GM18499 (cell line): Measurements from ENCODE around the gene MRGPRG.

Source experiments
- ATAC-seq: cut with Tn5 transposase; IDR thresholded peaks from one replicate; pipeline ENCODE4 v1.9.1; 2021; ENCODE audit warnings: moderate number of reproducible peaks; ENCODE audit not compliant: insufficient read depth, unreplicated experiment

The MRGPRG gene

DNA sequence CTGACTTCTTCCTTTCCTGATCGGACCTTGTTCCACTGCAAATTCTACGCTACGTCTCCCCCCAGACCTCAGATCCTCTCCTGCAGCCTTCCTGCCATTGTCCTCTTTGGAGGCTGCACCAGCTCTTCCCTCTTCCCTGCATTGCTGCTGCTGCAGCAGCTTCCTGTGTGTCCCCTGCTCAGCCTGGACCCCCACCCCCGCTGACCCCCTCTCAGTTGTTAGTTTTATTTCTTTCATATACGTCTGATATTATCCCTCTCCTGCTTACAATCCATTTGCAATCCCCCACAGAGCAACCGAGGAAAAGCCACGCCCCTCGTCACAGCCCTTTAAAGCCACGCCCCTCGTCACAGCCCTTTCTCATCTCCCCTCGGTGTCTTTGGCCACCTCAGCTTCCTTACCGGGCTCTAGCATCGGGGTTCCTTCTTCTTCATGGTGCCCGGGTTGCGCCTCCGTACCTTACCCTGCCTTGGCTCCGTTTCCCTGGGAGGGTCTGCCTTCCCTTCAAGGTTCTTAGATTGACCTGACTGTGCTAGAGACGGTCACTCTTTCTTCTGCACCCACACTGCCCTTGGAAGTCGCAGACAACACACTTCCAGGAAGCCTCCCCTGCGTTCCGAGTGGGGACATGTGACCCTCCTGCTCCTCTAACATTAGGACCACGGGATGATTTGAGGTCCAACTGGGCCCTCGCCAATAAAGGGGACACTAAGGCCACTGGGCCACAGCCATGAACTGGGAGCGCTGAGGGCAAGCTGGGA is 4.8 kb downstream of the MRGPRG start:
- ATAC-seq, result no peak

DNA sequence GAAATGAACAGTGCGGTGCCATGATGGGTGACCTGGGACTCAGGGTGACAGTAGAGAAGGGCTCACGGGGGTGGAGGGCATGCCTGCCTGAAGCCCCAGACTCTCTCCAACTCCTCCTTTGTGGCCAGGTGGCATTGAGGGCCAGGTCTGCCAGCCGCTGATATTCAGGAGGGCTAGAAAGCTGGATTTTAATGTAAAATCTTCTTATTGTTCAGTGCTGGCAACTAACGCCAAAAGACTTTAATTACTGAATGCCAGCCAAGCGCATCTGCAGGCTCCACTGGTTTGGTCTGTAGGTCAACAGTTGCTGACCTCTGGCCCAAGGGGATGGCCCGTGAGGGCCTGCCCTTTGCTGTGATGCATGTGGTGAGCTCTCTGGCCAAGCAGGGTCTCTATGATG is 10.3 kb downstream of the MRGPRG start:
- ATAC-seq, result no peak

DNA sequence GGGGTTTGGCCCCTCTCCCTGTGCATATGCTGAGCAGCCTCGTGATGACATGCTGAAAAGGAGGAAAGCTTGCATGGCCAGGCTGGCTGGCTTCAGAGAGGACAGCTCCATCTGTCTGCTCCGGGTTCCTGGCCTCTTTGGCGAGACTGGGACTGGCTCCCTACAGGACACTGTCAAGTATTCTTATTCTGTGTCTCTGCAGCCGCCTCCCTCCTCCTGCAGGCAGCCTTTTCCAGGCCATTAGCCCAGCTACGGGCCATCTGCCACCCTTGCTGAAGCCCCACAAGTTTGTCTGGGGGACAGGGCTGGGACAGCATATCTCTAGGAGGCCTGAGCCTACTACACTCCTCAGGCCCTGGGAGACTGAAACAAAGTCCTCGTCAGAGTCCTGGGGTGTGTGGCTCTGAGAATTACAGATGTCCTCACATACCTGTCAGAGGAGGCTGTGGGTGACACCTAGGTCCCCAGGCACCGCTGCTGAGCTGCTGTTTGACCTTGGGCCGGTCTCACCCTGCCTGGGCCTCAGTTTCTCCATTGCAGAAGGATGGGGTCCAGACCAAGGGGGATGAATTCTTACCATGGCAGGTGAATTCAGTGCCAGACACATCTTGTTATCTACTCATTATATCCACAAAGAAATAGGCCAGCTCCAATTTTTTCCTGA is 11.0 kb downstream of the MRGPRG start:
- no peak for ATAC-seq

DNA sequence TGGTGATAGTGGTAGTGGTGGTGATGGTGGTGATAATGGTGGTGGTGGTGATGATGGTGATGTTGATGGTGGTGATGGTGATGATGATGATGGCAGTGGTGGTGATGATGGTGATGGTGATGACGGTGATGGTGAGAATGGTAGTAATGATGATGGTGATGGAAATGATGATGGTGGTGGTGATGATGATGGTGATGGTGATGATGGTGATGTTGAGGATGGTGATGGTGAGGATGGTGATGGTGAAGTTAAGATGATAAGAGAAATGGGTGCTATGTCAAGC is 11.8 kb downstream of the MRGPRG start:
- no peak for ATAC-seq

DNA sequence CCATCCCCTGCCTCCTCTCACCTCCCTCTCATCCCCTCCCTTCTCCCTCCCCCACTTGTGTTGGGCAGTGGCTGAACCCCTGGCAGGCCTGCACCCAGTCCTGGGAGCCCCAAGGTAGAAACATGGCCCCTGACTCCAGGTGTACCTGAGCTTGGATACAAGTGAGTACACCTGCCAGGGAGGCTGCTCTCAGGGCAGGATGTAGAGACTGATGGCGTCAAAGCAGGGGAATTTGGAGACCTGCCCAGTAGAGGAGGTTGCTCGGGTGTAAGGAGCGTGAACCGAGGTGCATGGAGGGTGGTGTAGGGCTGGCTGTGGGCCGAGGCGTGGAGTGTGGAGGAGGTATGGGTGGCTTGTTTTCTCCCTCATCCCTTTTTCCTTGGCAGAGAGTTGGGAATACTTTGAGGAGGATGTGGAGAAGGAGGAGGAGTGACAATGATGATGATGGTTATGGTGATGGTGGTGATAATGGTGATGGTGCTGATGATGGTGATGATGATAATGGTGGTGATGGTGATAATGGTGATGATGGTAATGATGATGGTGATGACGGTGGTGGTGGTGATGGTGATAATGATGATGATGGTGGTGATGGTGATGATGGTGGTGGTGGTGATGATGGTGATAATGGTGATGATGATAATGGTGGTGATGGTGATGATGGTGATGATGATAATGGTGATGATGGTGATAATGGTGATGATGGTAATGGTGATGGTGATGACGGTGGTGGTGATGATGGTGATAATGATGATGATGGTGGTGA is 12.3 kb downstream of the MRGPRG start:
- no peak for ATAC-seq

DNA sequence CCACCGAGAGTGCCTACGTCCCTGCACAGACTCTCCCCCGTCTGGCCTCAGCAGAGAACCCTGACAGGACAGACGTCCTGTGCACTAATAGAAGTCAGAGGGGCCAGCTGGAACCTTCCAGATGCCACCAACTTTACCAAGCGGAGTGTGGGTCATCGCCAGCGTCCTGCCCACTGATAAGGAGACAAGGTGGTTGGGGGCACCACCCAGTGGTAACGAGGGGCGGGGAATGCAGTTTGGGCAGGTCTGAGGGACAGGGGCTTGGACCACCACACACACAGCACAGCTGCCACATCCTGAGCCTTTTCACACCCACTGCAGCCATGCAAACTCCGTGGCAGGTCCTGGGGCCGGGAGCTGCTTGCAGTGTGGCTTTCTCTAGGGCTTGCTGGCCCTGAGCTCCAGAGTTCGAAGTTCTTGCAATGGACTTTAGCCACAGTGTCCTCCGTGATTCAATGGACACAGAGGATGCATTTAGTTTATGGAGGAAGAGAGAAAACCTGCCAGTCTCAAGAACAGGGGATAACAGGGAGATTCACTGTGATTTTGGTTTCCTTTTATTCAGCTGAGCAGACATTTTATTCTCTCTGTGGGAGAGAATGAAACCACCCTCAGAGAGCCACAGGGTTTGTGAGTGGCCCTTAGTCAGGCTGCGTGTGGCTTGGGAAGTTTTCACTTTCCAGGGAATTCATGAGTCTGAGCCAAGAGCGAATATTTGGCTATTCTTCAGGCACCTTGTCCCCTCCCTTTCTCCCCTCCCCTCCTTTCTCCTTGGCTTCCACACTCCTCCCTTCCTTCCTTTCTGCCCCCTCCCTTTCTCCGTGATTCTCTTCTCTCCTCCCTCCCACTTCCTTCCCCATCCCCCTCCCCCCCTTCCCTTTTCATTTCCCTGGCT is 13.1 kb downstream of the MRGPRG start:
- ATAC-seq, result no peak

DNA sequence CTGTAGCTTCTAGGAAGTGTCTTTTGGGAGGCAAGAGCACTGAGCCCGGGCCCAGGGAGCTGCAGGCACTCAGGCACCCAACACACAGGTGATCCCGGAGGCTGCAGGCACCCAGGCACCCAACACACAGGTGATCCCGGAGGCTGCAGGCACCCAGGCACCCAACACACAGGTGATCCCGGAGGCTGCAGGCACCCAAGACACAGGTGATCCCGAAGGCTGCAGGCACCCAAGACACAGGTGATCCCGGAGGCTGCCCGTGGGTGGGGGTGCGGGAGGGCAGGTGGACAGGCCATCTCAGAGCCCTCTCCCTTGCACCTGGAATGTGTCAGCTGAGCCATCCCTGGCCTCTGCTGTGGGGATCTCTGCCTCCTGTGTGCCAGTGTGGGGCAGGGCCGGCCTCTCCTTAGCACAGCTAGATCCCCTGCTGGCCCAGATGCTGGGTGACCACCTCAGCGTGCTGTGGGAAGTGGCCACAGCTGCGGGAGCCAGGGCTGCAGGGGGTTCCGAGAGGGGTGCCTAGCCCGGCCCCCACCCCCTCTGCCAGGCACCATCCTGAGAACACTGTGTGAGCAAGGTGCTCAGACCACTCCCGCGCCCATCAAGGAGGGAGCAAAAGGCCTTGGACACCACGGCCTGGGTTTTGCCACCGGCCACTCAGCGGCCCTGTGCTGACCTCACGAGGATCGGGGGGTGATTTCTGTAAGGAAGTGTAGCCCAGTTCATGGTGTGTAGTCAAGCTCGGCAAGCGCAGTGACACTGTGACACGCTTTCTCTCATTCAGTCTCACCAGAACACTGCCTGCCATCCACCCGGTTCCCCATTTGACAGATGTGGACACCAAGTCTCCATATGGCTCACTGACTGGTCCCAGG is 14.2 kb downstream of the MRGPRG start:
- no peak for ATAC-seq

DNA sequence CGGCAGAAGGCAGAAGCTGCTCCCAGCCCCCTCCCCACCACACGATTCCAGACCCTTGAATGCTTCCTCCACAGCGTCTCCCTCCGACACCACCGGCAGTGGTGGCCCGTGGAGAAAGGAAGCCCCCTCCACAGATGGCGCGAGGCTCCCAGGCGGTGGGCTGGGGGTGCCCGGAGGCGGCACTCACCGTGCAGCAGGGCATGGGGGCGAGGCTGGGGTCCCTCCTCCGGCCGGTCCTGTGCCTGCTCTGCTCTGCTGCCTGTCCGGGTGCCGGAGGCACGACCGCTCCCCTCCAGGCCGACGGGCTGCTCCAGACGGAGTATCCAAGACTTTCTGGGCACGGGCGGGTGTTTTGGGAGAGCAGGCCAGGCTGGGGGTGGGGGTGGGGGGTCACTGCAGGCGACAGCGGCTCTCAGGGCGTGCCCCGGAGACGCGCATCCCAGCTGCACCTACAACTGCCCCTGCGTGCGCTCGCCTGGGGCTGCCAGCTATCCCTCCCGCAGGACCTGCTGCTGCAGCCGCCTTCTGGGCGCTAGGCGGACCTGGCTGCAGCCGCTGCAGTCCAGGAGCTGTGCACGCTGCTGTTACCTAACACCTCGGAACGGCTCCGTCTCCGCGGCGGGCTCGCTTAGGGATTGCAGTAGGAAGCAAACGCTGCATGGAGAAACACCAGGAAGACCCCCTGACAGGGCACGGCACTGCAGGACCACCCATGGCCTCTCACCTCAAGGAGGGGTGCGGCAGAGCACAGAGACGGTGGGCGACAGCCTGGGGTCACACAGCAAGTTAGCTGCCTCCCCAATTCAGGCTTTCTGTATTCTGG is 15.2 kb downstream of the MRGPRG start:
- no peak for ATAC-seq

DNA sequence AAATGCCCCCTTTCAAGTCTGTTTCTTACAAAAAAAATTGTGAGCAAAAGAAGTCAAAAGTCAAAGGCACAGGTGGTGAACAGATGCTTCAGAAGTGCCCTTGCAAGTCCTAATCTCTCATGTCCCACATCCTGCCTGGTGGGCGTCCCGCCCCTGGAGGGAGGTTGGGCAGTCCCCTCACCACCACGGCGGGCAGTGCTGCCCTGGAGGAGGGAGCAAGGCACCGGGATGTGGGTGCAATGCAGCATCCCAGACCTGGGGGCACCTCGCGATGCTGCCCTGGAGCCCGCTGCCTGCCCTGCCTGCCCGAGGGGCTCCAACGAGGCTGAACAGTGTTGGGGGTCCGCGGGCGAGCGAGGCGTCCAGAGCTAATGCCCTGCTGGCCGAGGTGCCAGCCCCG is 15.9 kb downstream of the MRGPRG start:
- no peak for ATAC-seq

DNA sequence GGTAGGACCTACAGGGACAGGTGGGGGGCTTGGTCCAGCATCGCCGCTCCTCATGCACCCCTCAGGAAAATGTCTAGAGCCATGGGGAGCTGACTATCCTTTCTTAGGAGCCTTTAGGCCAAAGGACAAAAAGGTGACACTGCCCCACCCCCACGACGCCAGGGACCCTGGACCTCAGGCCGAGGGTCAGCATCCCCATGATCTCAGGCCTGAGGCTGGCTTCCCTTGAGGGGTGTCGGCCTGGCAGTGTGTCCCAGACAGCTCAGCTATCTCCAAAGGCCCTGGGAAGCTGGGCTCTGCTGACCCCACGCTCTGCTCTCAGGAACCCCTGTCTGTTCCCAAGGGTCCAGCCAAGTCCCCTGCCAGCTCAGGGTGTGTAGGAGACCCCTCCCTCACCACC is 16.3 kb downstream of the MRGPRG start:
- no peak for ATAC-seq

DNA sequence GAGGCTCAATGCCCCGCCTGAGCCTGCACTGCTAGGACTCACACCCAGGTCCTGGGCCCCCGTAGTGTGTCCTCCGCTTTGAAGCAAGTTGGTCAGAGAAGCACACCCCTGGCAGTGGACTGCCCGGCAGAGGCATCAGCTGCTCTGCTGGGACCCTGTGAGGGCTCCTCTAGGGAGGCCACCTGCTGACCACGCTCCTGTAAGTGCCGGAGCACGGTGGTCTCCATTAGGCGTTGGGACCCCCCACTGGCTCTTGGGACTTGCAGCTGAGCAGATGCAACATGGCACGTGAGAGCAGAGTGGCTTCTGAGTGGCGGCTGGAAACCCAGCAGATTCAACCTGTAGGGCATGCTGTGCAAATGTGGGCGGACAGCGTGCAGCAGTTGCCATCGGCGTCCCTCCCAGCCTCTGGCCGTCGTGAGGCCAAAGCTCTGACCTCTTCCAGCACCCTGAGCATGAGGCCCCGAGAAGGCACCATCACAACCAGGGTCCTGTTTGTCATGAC is 16.9 kb downstream of the MRGPRG start:
- ATAC-seq, result no peak

DNA sequence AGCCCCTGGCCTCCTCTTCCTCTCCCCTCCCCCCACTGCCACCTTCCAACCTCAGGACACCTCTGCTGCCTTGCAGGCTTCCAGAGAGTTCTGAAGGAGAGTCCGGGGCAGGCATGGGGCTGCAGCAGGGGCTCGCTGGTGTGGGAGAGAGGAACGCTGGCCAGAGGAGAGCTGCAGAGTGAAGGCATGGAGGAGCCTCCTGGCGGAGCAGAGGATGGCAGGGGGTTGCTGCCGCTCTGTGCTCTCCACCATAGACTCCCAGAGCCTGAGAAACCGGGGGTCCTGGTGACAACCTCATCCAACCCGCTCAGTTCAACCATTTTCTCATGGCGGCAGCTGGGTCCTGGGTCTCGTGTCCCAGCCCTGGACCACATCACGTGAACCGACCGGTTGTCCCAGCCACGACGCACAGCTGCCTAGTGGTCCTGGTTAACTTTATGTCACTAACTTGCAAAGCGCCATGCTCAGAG is 17.5 kb downstream of the MRGPRG start:
- ATAC-seq, result no peak

DNA sequence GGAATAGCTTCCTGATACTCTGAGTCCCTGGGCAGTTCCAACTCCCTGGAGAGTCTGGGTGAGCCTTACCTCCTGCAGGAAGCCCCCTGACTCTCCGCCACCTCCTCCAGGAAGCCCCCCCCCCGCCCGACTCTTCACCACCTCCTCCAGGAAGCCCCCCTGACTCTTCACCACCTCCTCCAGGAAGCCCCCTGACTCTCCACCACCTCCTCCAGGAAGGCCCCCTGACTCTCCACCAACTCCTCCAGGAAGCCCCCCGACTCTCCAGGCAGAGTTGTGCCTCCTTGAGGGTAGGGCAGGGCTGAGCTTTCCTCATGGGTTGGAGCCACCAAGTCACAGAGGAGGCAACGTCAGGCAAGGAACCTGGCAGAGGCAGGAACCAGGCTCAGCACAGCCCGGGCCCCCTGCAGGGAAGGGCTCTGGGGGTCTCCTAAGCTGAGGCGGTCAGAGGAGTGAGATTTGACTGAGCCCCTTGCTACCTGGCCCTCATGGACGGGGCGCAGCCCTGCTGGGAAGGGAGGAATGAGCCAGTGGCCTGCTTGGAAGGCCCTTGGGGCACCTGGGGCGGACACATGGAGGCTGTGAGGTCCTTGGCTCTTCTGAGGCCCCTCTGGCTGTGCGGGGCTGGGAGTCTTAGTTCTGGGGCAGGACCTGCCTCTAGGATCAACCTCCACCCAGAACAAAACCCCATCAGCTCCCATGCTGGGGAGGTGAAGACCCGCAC is 18.1 kb downstream of the MRGPRG start:
- no peak for ATAC-seq

DNA sequence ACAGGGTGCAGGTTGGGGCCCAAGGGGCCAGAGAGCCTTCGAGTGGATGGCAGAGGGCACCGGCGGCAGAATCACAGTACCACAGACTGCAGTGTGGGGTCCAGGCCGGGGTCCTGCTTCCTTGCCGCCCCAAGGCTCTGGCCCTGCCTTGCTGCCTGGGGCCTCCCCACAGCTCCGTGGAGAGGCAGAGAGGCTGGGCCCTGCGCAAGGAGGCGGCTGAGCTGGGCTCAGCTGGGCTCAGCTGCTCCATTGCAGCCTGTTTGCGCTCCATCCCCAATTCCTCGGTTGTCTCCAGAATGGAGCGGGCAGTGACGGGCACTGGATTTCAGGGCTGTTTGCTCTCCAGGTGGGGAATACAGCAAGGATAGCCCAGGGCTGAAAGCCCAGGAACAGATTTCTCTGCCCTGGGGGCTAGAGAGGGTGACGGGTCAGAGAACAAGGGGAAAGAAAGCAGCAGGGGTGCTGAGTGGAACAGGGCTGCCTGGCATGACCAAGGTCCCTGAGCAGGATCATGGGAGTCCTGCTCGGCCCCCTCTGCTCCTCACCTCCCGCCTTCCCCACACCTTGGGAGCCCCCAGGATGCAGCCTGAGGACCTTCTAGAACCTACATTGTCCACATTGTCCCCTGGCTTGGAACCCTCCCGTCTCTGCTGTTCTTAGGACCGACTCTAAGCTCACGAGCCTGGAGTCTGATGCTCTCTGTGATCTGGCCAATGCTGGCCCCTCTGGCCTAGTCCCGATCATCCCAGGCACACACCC is 18.9 kb downstream of the MRGPRG start:
- no peak for ATAC-seq

DNA sequence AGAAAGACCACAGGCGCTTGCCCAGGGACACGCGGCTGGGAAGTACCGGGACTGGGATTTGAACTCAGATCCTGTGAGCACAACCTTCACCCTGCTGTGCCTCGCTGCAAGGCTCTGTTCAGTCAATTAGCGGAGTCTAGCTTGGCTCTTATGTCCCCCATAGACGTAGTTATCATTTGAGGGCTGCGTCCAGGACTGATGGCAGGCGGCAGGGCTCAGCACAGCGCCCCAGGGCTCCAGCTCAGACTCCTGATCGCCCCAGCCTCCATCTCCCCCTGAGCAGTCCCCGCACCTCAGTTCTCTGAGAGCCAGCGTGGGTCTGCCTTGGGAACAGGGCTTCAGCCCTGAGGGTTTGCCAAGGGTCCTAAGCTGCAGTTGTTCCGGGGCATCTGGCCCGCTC is 19.8 kb downstream of the MRGPRG start:
- no peak for ATAC-seq

DNA sequence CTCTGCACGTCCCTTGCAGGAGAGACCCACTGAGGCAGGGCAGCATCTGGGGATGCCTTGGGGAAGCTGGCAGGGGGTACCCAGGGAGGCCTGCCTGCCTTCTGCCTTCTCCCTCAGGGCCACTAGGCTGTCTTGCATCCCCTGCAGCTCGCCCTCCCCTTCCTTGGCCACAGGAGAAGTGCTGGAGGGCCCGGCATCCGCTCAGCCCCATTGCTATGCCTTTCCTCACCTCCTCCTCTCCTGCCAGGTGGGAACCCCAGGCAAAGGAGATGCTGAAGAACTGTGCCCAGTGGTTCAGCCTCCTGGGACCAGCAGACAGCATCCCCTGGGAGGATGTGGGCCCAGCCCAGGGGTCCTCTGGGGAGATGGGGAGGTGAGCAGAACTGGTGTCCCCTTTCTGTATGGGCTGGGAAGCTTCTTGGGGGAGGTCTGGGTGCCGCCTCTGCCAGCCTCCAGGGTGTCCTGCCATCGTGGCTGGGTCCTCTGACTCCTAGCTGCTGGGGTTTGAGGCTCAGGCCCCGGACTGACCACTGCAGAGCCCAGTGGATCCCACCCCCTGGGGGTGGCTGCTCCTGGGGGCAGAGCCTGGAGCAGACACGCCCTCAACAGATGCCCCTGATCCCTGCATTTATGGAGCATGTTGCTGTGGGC is 20.6 kb downstream of the MRGPRG start:
- ATAC-seq, result no peak
